Cardiac fibroblast (primary cell): ENCODE data around the gene SERBP1.

Source experiments
- DNase-seq, 2 donors: peaks; one replicate each; pipeline versions ENCODE4 v3.0.0 to v3.0.0-alpha.2; 2010; ENCODE audit warnings: low read depth in 2 of 2
- H3K4me3 ChIP-seq, 2 donors: replicated peaks in 1 of 2; 1 replicate in 1 of 2; 2 replicates in 1 of 2; pipeline ENCODE4 v1.5.1; 2011; ENCODE audit warnings: low read depth in 2 of 2, low read length in 2 of 2, mild to moderate bottlenecking in 2 of 2, moderate library complexity in 1 of 2
- CTCF ChIP-seq: IDR thresholded peaks from one replicate; pipeline ENCODE4 v1.5.1; 2011; ENCODE audit warnings: low read depth, mild to moderate bottlenecking, low read length, inconsistent platforms

The SERBP1 gene

GRCh38 chr1:67383999-67384638, 46.1 kb downstream of the SERBP1 start:
- DNase-seq = no peak
- no peak overlapping the region for H3K4me3 ChIP-seq
- no peak for TF ChIP-seq CTCF

- DNase-seq = no peak
- no peak overlapping the region for H3K4me3 ChIP-seq
- no peak for TF ChIP-seq CTCF
Measured at GRCh38 chr1:67382292-67382691, 47.9 kb downstream of the SERBP1 start.

- no peak for TF ChIP-seq CTCF
- H3K4me3 ChIP-seq = no peak overlapping the region
- DNase-seq = no peak
Measured at GRCh38 chr1:67381154-67381553, 49.0 kb downstream of the SERBP1 start.

GRCh38 chr1:67377253-67377652, 52.9 kb downstream of the SERBP1 start:
- TF ChIP-seq CTCF = no peak
- H3K4me3 ChIP-seq = no peak overlapping the region
- no peak for DNase-seq

GRCh38 chr1:67376381-67376780, 53.8 kb downstream of the SERBP1 start:
- no peak for TF ChIP-seq CTCF
- no peak for DNase-seq
- H3K4me3 ChIP-seq = no peak overlapping the region

GRCh38 chr1:67372898-67373297, 57.3 kb downstream of the SERBP1 start:
- no peak for DNase-seq
- no peak for TF ChIP-seq CTCF
- H3K4me3 ChIP-seq = no peak overlapping the region

- no peak for TF ChIP-seq CTCF
- peak in 1 of 2 donors; percentile 56 for DNase-seq
- no peak overlapping the region for H3K4me3 ChIP-seq
Measured at GRCh38 chr1:67372136-67372535, 58.1 kb downstream of the SERBP1 start.
